HG03045 (cell line): ENCODE results near the gene KLHL7.
"Not testable (repeated sequence)": the region's sequence is repeated elsewhere in the genome, so short reads cannot be mapped to it uniquely, and the experiment has no call there.

Source experiments
- ATAC-seq: cut with Tn5 transposase; IDR thresholded peaks from one replicate; pipeline ENCODE4 v1.9.1; 2021; ENCODE audit warnings: mild to moderate bottlenecking, moderate library complexity; ENCODE audit not compliant: unreplicated experiment

The KLHL7 gene

DNA sequence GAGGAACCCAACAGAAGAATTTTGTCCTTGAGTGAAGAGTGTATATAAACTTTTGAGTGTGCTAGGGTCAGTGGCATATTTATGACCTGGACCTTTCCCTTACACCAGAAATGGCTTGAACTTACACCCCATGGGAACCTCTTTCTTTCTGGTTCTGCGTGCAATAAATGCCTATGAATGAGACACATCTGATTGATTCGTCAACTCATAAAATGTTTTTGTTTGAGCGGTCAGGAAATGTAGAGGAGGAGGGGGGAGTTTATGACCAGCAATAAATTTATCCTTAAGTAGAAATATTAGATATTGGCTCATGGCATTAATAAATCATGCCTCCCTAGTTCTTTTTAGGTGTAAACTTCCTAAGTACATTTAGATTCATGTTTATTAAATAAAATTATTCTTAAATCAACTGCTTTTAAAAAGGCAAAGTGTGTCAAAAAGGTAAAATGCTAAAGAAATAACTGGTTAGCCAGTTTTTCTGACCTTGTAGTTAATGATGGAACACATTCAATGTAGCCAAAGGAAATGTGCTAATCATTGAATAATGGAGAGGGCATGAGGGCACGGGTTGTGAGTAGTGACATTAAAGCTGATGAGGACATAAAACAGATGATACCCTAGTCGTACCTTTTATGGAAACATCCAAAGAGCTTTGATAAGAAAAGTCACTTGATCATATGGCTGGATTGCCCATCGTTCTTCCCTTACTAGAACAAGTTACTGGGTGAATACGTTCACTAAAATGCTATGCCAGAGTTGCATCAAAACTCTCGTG, 62.7 kb downstream of the KLHL7 start:
- ATAC-seq: no peak

- ATAC-seq: no peak
These were observed 70.4 kb downstream of the KLHL7 start for GRCh38 chr7:23175938-23176337.

DNA sequence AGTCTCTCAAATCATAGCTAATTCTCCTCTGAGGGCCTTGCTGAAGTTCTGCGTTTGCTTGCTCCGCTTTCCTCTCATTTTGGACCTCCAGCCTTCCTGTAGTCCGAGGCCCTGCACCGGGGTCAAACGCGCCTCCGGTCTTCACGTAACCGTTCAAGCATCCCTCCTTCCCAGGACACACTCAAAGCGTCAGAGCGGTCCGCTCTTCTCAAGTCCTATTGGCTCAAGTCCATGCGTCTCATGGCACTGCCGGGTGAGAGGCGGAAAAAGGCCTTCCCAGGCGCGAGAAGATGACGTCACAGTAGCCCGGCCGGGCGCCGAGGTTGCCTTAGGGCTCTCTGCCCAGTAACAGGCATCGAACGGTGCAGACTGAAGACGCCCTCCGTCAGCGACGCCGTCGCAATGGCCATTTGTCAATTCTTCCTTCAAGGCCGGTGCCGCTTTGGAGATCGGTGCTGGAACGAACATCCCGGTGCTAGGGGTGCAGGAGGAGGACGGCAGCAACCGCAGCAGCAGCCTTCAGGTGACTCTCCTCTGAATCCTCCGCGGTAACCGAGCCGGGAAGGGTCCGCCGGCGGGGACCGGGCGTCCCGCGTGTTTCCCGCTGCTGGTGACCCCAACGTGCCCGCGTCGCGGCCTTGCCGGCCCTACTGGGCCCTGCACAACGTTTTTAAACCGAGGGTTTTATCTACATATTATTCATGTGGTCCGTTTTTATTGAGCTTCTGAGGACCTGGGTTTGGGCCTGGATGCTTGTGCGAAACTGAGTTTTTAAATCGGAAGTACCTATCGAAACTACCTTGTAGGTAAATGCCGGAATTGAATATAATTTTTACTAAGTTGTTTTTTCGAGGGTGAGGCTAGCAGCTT, 76.3 kb downstream of the KLHL7 start, which contains the start of gene NUP42:
NUP42 (plus strand) TSS at position 365 of the 870 bp plus-strand sequence; CDS start at position 403, 38 bp downstream.
- ATAC-seq: peak; percentile 99

DNA sequence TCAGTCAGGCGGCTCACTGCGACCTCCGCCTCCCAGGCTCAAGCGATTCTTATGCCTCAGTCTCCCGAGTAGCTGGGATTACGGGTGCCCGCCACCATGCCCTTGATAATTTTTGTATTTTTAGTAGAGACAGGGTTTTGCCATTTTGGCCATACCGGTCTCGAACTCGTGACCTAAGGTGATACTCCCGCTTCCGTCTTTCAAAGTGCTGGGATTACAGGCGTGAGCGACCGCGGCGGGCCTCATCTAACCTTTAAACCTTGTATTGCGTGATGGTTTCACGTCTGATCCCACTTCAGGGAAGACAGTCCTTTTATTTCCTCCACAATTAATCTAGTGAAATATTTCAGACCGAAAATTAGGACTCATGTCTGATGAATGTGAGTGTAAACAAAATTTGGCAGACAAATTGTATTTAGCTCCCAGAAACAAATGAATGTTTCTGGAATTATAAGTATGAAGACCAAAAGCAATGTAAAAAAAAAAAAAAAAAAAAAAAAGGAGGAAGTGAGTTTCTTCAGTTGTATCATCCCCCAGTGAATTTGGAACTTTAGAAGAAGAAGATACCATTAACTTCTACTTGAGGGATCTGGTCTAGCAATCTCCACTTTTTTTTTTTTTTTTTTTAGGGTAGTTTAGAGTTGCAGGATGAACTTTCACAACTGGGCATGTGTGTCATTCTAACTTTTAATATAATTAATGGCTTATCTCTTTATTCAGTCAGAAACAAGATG, 77.9 kb downstream of the KLHL7 start:
- no peak for ATAC-seq

GRCh38 chr7:23184291-23184690, 78.7 kb downstream of the KLHL7 start:
- ATAC-seq: no peak

DNA sequence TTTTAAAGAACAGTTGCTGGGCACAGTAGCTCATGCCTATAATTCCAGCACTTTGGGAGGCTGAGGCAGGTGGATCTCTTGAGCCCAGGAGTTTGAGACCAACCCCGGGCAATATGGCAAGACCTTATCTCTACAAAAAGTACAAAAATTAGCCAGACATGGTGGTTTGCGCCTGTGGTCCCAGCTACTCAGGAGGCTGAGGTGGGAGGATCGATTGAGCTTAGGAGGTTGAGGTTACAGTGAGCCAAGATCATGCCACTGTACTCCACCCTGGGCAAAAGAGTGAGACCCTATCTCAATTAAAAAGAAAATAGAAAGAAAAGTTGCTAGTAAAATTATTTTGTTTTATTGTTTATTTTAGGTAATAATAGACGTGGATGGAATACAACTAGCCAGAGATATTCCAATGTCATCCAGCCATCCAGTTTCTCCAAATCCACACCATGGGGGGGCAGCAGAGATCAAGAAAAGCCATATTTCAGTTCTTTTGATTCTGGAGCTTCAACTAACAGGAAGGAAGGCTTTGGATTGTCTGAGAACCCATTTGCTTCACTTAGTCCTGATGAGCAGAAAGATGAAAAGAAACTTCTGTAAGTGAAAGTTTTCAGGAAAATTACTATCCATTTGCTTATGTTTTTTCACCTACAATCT, 79.2 kb downstream of the KLHL7 start:
- no peak for ATAC-seq

GRCh38 chr7:23185980-23186379, 80.4 kb downstream of the KLHL7 start:
- ATAC-seq: no peak

- ATAC-seq: no peak
These were observed 85.4 kb downstream of the KLHL7 start for GRCh38 chr7:23191022-23191421.

DNA sequence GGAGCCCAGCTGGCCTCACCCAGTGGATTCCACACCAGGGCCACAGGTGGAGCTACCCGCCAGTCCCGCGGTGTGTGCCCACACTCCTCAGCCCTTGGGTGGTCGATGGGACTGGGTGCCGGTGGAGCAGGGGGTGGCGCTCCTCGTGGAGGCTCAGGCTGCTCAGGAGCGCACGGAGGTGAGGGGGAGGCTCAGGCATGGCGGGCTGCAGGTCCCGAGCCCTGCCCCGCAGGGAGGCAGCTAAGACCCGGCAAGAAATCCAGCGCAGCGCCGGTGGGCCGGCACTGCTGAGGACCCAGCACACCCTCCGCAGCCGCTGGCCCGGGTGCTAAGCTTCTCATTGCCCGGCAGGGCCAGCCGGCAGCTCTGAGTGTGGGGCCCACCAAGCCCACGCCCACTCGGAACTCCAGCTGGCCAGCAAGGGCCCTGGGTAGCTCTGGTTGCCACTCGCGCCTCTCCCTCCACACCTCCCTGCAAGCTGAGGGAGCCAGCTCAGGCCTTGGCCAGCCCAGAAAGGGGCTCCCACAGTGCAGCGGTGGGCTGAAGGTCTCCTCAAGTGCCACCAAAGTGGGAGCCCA, 88.2 kb downstream of the KLHL7 start:
- ATAC-seq: not testable (repeated sequence)

DNA sequence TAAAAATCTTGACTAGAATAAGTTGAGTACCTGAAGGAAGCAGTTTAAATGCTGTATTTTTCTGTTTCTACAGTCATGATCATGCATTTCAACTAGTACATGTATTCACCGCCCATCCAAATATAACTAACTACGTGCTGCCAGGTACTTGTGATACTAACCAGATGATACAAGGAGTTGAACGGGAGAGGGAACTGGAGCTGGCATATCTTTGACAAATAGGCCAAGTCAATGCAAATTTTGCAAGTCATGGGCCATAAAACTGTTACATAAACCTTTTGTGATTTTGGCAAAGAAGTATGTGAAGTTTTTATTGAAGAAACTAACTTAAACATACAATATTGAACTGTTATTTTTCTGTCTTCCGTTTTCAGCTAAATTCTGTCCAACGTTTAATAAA, 90.7 kb downstream of the KLHL7 start:
- ATAC-seq: no peak

DNA sequence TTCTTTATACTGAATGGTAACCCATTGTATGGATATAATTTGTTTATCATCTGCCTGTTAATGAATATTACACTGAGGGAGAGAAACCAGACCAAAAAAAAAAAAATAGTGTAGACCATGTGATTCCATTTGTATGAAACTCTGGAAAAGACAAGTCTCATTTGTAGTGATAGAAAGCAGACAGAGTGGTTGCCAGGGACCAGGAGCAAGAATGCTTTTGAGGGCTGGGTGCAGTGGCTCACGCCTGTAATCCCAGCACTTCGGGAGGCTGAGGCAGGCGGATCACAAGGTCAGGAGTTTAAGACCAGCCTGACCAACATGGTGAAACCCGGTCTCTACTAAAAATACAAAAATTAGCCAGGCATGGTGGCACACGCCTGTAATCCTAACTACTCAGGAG, 92.2 kb downstream of the KLHL7 start:
- ATAC-seq: not testable (repeated sequence)

DNA sequence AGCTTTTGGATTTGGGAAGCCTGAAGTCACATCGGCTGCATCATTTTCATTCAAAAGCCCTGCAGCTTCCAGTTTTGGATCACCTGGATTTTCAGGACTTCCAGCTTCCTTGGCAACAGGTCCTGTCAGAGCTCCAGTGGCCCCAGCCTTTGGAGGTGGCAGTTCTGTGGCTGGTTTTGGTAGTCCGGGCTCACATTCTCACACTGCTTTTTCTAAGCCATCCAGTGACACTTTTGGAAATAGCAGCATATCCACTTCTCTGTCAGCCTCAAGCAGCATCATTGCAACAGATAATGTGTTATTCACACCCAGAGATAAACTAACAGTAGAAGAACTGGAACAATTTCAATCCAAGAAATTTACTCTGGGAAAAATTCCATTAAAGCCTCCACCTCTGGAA, 94.7 kb downstream of the KLHL7 start:
- no peak for ATAC-seq

DNA sequence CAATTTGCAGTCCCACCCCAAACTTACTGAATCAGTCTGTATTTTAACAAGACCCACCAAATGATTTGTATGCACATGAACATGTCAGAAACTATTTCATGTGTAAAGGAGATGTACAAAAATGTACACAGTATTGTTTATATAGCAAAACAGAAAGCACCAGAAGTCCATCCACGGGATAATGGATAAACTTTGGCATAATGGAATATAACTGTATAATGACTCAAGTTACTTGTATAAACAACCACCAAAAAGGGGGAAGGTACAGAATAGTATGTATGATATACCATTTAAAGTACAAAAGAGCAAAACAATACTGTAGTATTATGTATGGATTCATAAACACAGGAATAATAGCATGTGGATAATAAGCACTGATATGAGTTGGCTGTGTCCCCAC, 98.7 kb downstream of the KLHL7 start:
- ATAC-seq: no peak

DNA sequence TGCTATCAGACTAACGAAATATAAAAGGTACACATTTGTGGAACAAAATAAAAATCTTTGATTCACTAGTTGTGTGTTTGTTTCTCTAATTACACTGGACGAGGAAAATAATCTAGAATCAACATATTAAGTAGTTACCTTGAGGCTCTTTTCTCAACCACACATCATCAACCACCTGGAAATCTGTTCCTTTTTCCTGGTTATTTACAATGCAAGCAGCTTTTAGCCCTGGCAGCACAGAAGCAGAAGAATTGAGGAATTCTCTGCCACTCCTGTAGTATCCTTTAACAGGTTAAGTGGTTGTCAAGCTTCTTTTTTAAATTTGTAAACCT, 100.0 kb downstream of the KLHL7 start:
- no peak for ATAC-seq

GRCh38 chr7:23205909-23206767, 100.6 kb downstream of the KLHL7 start:
- no peak for ATAC-seq

GRCh38 chr7:23207021-23207420, 101.4 kb downstream of the KLHL7 start:
- ATAC-seq: no peak

- no peak for ATAC-seq
These were observed 102.3 kb downstream of the KLHL7 start for GRCh38 chr7:23207884-23208283.

GRCh38 chr7:23208316-23208715, 102.7 kb downstream of the KLHL7 start:
- no peak for ATAC-seq

GRCh38 chr7:23210506-23210905, 104.9 kb downstream of the KLHL7 start:
- ATAC-seq: no peak

DNA sequence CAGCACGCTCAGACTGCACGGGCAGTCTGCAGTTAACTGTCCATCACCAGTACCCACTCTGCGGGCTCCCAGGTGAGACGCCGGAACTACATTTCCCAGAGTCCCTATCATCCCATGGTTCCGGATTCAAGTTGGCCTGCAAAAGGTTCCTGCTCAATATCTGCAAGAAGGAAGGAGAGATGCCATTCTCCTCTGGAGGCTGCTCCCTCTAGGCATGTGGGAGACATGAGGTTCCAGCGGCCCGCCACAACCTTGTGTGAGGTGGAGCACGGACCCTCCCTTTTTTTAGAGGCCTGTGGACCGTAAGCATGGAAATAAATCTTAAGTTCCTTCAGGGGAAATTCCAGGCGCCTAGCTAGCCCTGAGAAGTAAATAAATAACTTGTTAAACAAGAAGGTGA, 106.0 kb downstream of the KLHL7 start:
- no peak for ATAC-seq
